ACC112 (cell line): ENCODE data around the gene GPR137.
A peak's percentile ranks its signal among the peaks of the same experiment; 100 is the strongest.

Experiments used
- H2AFZ ChIP-seq: fragments of 200-600 bp; sonication (generic); one replicate; pipeline ENCODE4 v1.6.0; 2017; ENCODE audit warnings: antibody characterized with exemption, low read length; ENCODE audit not compliant: unreplicated experiment
- H3K27ac ChIP-seq: fragments of 200-600 bp; sonication (generic); 2 replicates; pipeline ENCODE4 v1.5.1; 2014; ENCODE audit warnings: low read depth, mild to moderate bottlenecking, antibody characterized with exemption, low read length, moderate library complexity
- H3K27me3 ChIP-seq: fragments of 200-600 bp; sonication (generic); 2 replicates; pipeline ENCODE4 v1.6.1; 2014; ENCODE audit warnings: mild to moderate bottlenecking, antibody characterized with exemption, low read length, moderate library complexity, mixed read lengths; ENCODE audit not compliant: insufficient read depth
- H3K36me3 ChIP-seq: fragments of 200-600 bp; sonication (generic); 2 replicates; pipeline ENCODE4 v1.6.1; 2016; ENCODE audit warnings: mild to moderate bottlenecking, antibody characterized with exemption, low read length, moderate library complexity, mixed read lengths; ENCODE audit not compliant: insufficient read depth
- H3K4me1 ChIP-seq: fragments of 200-600 bp; sonication (generic); one replicate; pipeline ENCODE4 v1.6.1; 2016; ENCODE audit warnings: low read length, mixed read lengths; ENCODE audit not compliant: insufficient read depth, unreplicated experiment, control insufficient read depth
- H3K4me3 ChIP-seq: fragments of 200-600 bp; sonication (generic); 2 replicates; pipeline ENCODE4 v1.5.1; 2014; ENCODE audit warnings: mild to moderate bottlenecking, low read depth, low read length
- H3K79me2 ChIP-seq: fragments of 200-600 bp; sonication (generic); one replicate; pipeline ENCODE4 v1.6.0; 2016; ENCODE audit warnings: low read length; ENCODE audit not compliant: control insufficient read depth, unreplicated experiment, insufficient read depth

The GPR137 gene

GRCh38 chr11:64297699-64298358, 12.2 kb downstream of the GPR137 start:
- H3K36me3 ChIP-seq = no peaks in the 10 kb centered on the region
- no peaks in the 10 kb centered on the region for H3K79me2 ChIP-seq
- peaks cover 5% of the 10 kb centered on the region for H3K4me1 ChIP-seq
- peaks cover 69% of the 10 kb centered on the region for H3K27me3 ChIP-seq
- no peak overlapping the region for H3K27ac ChIP-seq
- no peak overlapping the region for H2AFZ ChIP-seq
- H3K4me3 ChIP-seq = no peak overlapping the region

- Histone ChIP-seq H3K79me2 (no peaks in the 10 kb centered on the region), H3K27ac (no peak overlapping the region), H2AFZ (no peak overlapping the region), H3K36me3 (no peaks in the 10 kb centered on the region), H3K27me3 (peaks cover 57% of the 10 kb centered on the region), H3K4me3 (peak overlapping the region; percentile 68), H3K4me1 (peaks cover 10% of the 10 kb centered on the region)
Measured at GRCh38 chr11:64298966-64299846, 13.6 kb downstream of the GPR137 start.

GRCh38 chr11:64299847-64300648, 14.4 kb downstream of the GPR137 start, which contains the start of gene CATSPERZ:
Gene CATSPERZ, plus strand, starts transcription at chr11:64300358. Its CDS starts 53 bp downstream, at chr11:64300411.
- H3K36me3 ChIP-seq = no peaks in the 10 kb centered on the region
- H3K79me2 ChIP-seq = no peaks in the 10 kb centered on the region
- H3K27ac ChIP-seq = no peak within 1 kb of the TSS
- H2AFZ ChIP-seq = no peak within 1 kb of the TSS
- peaks cover 54% of the 10 kb centered on the region for H3K27me3 ChIP-seq
- peak within 1 kb of the TSS; percentile 68 for H3K4me3 ChIP-seq
- H3K4me1 ChIP-seq = peaks cover 10% of the 10 kb centered on the region

- H3K27me3 ChIP-seq = peaks cover 25% of the 10 kb centered on the region
- H3K36me3 ChIP-seq = no peaks in the 10 kb centered on the region
- no peak overlapping the region for H2AFZ ChIP-seq
- peaks cover 19% of the 10 kb centered on the region for H3K4me1 ChIP-seq
- no peak overlapping the region for H3K27ac ChIP-seq
- H3K79me2 ChIP-seq = peaks cover 10% of the 10 kb centered on the region
- H3K4me3 ChIP-seq = no peak overlapping the region
Measured at GRCh38 chr11:64303109-64304031, 17.7 kb downstream of the GPR137 start.

- peaks cover 10% of the 10 kb centered on the region for H3K79me2 ChIP-seq
- H3K36me3 ChIP-seq = no peaks in the 10 kb centered on the region
- peaks cover 19% of the 10 kb centered on the region for H3K4me1 ChIP-seq
- peaks cover 18% of the 10 kb centered on the region for H3K27me3 ChIP-seq
- H2AFZ ChIP-seq = no peak overlapping the region
- H3K27ac ChIP-seq = no peak overlapping the region
- peak overlapping the region; percentile 78 for H3K4me3 ChIP-seq
Measured at GRCh38 chr11:64304032-64304315, 18.3 kb downstream of the GPR137 start.

- H3K36me3 ChIP-seq = no peaks in the 10 kb centered on the region
Measured at GRCh38 chr11:64304316-64305072, 18.8 kb downstream of the GPR137 start.

GRCh38 chr11:64305075-64305690, 19.5 kb downstream of the GPR137 start, which contains the start of gene ESRRA:
Gene ESRRA, plus strand, starts transcription at chr11:64305524. Its CDS starts 1,656 bp downstream, at chr11:64307180.
- H3K79me2 ChIP-seq = peaks cover 10% of the 10 kb centered on the region
- peaks cover 6% of the 10 kb centered on the region; the same call in 1 of the 2 replicates for H3K27me3 ChIP-seq
- peak within 1 kb of the TSS; percentile 71 for H3K27ac ChIP-seq
- peak within 1 kb of the TSS; percentile 94 for H3K4me3 ChIP-seq
- no peaks in the 10 kb centered on the region for H3K36me3 ChIP-seq
- peaks cover 14% of the 10 kb centered on the region for H3K4me1 ChIP-seq
- peak within 1 kb of the TSS; percentile 58 for H2AFZ ChIP-seq

More at GRCh38 chr11:64304316-64305072, 18.8 kb downstream of the GPR137 start:
- Histone ChIP-seq H2AFZ (peak overlapping the region; percentile 58), H3K4me3 (peak overlapping the region; percentile 78), H3K79me2 (peaks cover 10% of the 10 kb centered on the region), H3K27me3 (peaks cover 13% of the 10 kb centered on the region), H3K27ac (peak overlapping the region; percentile 71), H3K4me1 (peaks cover 19% of the 10 kb centered on the region)

- peaks cover 10% of the 10 kb centered on the region for H3K79me2 ChIP-seq
- peak overlapping the region; percentile 48 for H2AFZ ChIP-seq
- H3K27me3 ChIP-seq = no peaks in the 10 kb centered on the region
- no peaks in the 10 kb centered on the region for H3K36me3 ChIP-seq
- no peak overlapping the region for H3K27ac ChIP-seq
- peaks cover 14% of the 10 kb centered on the region for H3K4me1 ChIP-seq
- H3K4me3 ChIP-seq = peak overlapping the region; percentile 94
Measured at GRCh38 chr11:64305691-64306562, 20.3 kb downstream of the GPR137 start.
